AG04450 (cell line): ENCODE results near the gene MID1. TPM values are rescaled to one million over a fixed set of nuclear protein-coding genes. Genes with fewer than 3 reads are reported as not detected.

Experiments
- CTCF ChIA-PET: fragments of 300-600, 350-600 bp; formaldehyde crosslinking; extraction: SDS; loops from one replicate; lab custom pipeline; 2022; ENCODE audit warnings: antibody characterized with exemption, inconsistent platforms; lab: Charles Lee
- POLR2A ChIA-PET: fragments of 350-600 bp; formaldehyde crosslinking; extraction: SDS; loops from one replicate; lab custom pipeline; 2021; ENCODE audit warnings: antibody characterized with exemption, inconsistent platforms; lab: Yijun Ruan, JAX
- DNase-seq: peaks from one replicate; pipeline ENCODE4 v3.0.0-alpha.2; 2011; ENCODE audit warnings: low read depth, low spot score
- H3K27ac ChIP-seq: one replicate; pipeline ENCODE4 v1.5.1; 2012; ENCODE audit warnings: low read depth, low read length, control low read depth
- H3K27me3 ChIP-seq: one replicate; pipeline ENCODE4 v1.6.0; 2012; ENCODE audit warnings: low read length; ENCODE audit not compliant: control insufficient read depth, insufficient read depth
- H3K4me3 ChIP-seq: 2 replicates; pipeline ENCODE4 v1.5.1; 2011; ENCODE audit warnings: mild to moderate bottlenecking, low read depth, low read length, control low read depth
- H3K9me3 ChIP-seq: 2 replicates; pipeline ENCODE4 v1.5.1; 2012; ENCODE audit warnings: low read length; ENCODE audit not compliant: control insufficient read depth, insufficient read depth
- CTCF ChIP-seq: IDR thresholded peaks from 2 replicates; pipeline ENCODE4 v1.5.1; 2011; ENCODE audit warnings: low read depth, low read length, control low read depth, inconsistent platforms
- polyA plus RNA-seq: library from polyadenylated mRNA; depleted of rRNA; stranded (reverse); fragments of >200 nt; gene quantifications from 2 replicates; pipeline ENCODE4 v1.2.3, GENCODE V29; 2011

Gene MID1
- polyA plus RNA-seq, 1 experiment, result 37.5 TPM

GRCh38 chrX:10516781-10517322 lies 103.5 kb downstream of the MID1 start:
- Histone ChIP-seq H3K9me3 (no peaks in the 10 kb centered on the region), H3K27me3 (no peaks in the 10 kb centered on the region), H3K4me3 (no peak overlapping the region), H3K27ac (no peak overlapping the region)
- TF ChIP-seq CTCF, result no peak
- no peak for DNase-seq
- ChIA-PET POLR2A (no interaction called here), CTCF (no interaction called here)

GRCh38 chrX:10514891-10515290 lies 105.5 kb downstream of the MID1 start:
- DNase-seq, result no peak
- Histone ChIP-seq H3K9me3 (no peaks in the 10 kb centered on the region), H3K27me3 (no peaks in the 10 kb centered on the region), H3K27ac (no peak overlapping the region), H3K4me3 (no peak overlapping the region)
- no peak for TF ChIP-seq CTCF
- CTCF ChIA-PET, result no interaction called here
- POLR2A ChIA-PET, result no interaction called here

GRCh38 chrX:10513974-10514373 lies 106.4 kb downstream of the MID1 start:
- ChIA-PET POLR2A (no interaction called here), CTCF (no interaction called here)
- no peak for DNase-seq
- Histone ChIP-seq H3K27ac (no peak overlapping the region), H3K4me3 (no peak overlapping the region), H3K27me3 (no peaks in the 10 kb centered on the region), H3K9me3 (no peaks in the 10 kb centered on the region)
- no peak for TF ChIP-seq CTCF

GRCh38 chrX:10512741-10513140 lies 107.6 kb downstream of the MID1 start:
- Histone ChIP-seq H3K4me3 (no peak overlapping the region), H3K27me3 (no peaks in the 10 kb centered on the region), H3K9me3 (no peaks in the 10 kb centered on the region), H3K27ac (no peak overlapping the region)
- DNase-seq, result no peak
- ChIA-PET POLR2A (no interaction called here), CTCF (interaction anchor here (1.1 kb wide), 1 partner anchor 85 kb away, joined by 3 read pairs; no protein-coding TSS in a partner anchor)
- no peak for TF ChIP-seq CTCF

- H3K4me3 ChIP-seq, result no peak overlapping the region
- no peaks in the 10 kb centered on the region for H3K27me3 ChIP-seq
- ChIA-PET CTCF (interaction anchor here (1.1 to 1.2 kb wide), 2 partner anchors 9 to 86 kb away, joined by 3 read pairs; no protein-coding TSS in a partner anchor), POLR2A (no interaction called here)
- no peak overlapping the region for H3K27ac ChIP-seq
- H3K9me3 ChIP-seq, result no peaks in the 10 kb centered on the region
- DNase-seq, result no peak
- TF ChIP-seq CTCF, result no peak
These were observed 108.1 kb downstream of the MID1 start for GRCh38 chrX:10512258-10512657.
